HL-60 (cell line): ENCODE measurements around the gene PALM3.

Source experiments
- GABPA ChIP-seq: IDR thresholded peaks from 2 replicates; pipeline ENCODE4 v1.6.1; 2012; ENCODE audit warnings: low read depth
- POLR2AphosphoS5 ChIP-seq: IDR thresholded peaks from 2 replicates; pipeline ENCODE4 v1.6.1; 2012; ENCODE audit warnings: low read depth
- SPI1 ChIP-seq: IDR thresholded peaks from 2 replicates; pipeline ENCODE4 v1.6.1; 2012; ENCODE audit warnings: low read depth, mild to moderate bottlenecking, borderline replicate concordance
- TF ChIP-seq, protein P1 (sequence below): IDR thresholded peaks from one replicate; pipeline ENCODE4 v1.5.1; 2011; ENCODE audit warnings: low read length, control low read depth, inconsistent platforms; ENCODE audit not compliant: insufficient read depth
- TF ChIP-seq, protein P2 (sequence below): IDR thresholded peaks from 2 replicates; pipeline ENCODE4 v1.6.1; 2012; ENCODE audit warnings: low read depth; ENCODE audit not compliant: insufficient replicate concordance

DNA sequence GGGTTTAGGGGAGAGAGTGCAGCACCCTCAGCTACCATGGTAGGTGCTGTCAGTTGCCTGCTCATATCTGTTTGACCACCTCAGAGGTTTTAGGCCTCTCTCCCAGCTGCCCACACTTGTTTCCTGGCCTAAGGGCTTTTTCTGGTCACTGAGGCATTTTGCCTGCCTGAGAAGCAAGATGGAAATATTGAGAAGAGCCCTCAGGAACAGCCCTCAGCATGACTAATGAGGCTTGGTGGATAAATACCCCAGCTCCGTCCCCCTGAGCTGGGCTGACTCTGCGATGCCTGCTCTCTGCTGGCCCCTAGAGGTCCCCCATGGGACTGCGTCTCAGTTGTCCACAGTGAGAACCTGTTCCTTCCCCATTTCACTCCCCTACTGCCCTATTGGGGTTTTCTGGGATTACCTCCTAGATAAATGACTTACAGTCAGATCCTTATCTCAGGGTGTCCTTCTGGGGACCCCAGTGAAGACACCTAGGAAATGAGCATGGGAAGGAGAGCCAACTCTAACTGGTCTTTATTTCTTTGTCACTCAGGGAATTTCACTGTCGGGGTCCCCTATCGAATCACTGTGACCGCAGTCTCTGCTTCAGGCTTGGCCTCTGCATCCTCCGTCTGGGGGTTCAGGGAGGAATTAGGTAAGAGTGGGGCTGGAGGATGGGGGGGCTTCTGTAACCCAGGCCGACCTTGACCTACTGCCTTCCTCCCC is 13.3 kb downstream of the PALM3 start:
- TF ChIP-seq, protein P1, sequence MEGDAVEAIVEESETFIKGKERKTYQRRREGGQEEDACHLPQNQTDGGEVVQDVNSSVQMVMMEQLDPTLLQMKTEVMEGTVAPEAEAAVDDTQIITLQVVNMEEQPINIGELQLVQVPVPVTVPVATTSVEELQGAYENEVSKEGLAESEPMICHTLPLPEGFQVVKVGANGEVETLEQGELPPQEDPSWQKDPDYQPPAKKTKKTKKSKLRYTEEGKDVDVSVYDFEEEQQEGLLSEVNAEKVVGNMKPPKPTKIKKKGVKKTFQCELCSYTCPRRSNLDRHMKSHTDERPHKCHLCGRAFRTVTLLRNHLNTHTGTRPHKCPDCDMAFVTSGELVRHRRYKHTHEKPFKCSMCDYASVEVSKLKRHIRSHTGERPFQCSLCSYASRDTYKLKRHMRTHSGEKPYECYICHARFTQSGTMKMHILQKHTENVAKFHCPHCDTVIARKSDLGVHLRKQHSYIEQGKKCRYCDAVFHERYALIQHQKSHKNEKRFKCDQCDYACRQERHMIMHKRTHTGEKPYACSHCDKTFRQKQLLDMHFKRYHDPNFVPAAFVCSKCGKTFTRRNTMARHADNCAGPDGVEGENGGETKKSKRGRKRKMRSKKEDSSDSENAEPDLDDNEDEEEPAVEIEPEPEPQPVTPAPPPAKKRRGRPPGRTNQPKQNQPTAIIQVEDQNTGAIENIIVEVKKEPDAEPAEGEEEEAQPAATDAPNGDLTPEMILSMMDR = peak; percentile 99
- TF ChIP-seq POLR2AphosphoS5 (no peak), SPI1 (no peak), GABPA (no peak)
- TF ChIP-seq, protein P2, sequence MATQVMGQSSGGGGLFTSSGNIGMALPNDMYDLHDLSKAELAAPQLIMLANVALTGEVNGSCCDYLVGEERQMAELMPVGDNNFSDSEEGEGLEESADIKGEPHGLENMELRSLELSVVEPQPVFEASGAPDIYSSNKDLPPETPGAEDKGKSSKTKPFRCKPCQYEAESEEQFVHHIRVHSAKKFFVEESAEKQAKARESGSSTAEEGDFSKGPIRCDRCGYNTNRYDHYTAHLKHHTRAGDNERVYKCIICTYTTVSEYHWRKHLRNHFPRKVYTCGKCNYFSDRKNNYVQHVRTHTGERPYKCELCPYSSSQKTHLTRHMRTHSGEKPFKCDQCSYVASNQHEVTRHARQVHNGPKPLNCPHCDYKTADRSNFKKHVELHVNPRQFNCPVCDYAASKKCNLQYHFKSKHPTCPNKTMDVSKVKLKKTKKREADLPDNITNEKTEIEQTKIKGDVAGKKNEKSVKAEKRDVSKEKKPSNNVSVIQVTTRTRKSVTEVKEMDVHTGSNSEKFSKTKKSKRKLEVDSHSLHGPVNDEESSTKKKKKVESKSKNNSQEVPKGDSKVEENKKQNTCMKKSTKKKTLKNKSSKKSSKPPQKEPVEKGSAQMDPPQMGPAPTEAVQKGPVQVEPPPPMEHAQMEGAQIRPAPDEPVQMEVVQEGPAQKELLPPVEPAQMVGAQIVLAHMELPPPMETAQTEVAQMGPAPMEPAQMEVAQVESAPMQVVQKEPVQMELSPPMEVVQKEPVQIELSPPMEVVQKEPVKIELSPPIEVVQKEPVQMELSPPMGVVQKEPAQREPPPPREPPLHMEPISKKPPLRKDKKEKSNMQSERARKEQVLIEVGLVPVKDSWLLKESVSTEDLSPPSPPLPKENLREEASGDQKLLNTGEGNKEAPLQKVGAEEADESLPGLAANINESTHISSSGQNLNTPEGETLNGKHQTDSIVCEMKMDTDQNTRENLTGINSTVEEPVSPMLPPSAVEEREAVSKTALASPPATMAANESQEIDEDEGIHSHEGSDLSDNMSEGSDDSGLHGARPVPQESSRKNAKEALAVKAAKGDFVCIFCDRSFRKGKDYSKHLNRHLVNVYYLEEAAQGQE = no peak
